SK-MEL-5 (cell line): Measurements from ENCODE around the gene USP50. TPM values are rescaled to one million over a fixed set of nuclear protein-coding genes. Genes with fewer than 3 reads are reported as not detected.
"Not testable (repeated sequence)": the region's sequence is repeated elsewhere in the genome, so short reads cannot be mapped to it uniquely, and the experiment has no call there.

Experiments used
- DNase-seq: peaks from one replicate; pipeline ENCODE4 v3.0.0-alpha.2; 2016; ENCODE audit warnings: low read depth, low spot score
- in situ Hi-C: cut with HindIII; loops from 2 replicates; pipeline ENCODE4 v1.10.0; 2016; ENCODE audit warnings: low sequenced_read_pairs, high pct_unique_total_duplicates, low pct_unique_long_range_greater_than_20kb
- total RNA-seq: library from RNA; depleted of rRNA; stranded (reverse); fragments of >200 nt; shearing (Covaris generic); gene quantifications from 2 replicates; pipeline ENCODE4 v1.2.3, GENCODE V29; 2014

The USP50 gene
- total RNA-seq, 1 experiment from 2014 or later = not detected

- in situ Hi-C loops = no loop called here
- no peak for DNase-seq
Observed at GRCh38 chr15:50523851-50524251, 22.6 kb downstream of the USP50 start.

- no peak for DNase-seq
- in situ Hi-C loops = no loop called here
Observed at GRCh38 chr15:50519740-50520425, 26.6 kb downstream of the USP50 start.

GRCh38 chr15:50513001-50513400 is 33.5 kb downstream of the USP50 start:
- in situ Hi-C loops = no loop called here
- DNase-seq = no peak

GRCh38 chr15:50506121-50506520 is 40.3 kb downstream of the USP50 start:
- DNase-seq = no peak
- in situ Hi-C loops = no loop called here

- DNase-seq, in situ Hi-C loops: not testable (repeated sequence)
Observed at GRCh38 chr15:50505656-50506055, 40.8 kb downstream of the USP50 start.

GRCh38 chr15:50503144-50503543 is 43.3 kb downstream of the USP50 start:
- DNase-seq = no peak
- in situ Hi-C loops = no loop called here

GRCh38 chr15:50501815-50502214 is 44.7 kb downstream of the USP50 start:
- in situ Hi-C loops = no loop called here
- DNase-seq = no peak

DNA sequence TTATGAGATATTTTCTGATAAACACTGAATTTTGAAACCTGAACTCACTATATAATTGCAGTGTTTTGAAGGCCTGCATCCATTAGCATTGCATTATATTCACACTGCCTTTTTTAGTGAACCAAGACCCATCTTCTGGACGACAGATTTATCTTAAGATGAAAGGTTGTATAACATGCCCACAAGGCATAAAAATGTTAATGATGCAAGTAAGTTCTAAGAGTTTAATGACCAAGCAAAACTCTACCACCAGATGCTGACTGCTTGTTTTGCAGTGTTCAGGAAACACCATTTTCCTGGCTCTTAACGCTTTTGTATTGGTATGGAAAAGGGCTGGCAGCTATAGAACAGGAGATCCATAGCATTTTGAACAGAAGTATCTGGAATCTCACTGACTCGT is 46.1 kb downstream of the USP50 start:
- in situ Hi-C loops = no loop called here
- DNase-seq = no peak

DNA sequence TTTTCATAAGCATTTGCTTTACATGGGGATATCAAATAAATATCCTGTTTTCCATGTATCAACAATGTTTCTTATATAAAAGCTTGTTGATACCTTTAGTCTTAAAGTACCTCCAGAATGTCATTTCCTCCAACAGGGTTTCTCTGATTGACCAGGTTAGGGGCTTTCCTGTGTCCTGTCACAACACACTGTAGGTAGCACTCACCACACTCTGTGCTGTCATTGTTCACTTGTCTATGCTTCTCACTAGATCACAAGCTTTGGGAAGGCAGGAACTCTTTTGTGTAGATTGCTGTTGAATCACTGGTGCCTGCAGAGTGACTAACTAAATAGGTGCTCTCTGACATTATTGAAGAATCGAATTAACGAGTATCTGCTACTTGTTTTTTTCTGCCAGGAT is 49.8 kb downstream of the USP50 start:
- in situ Hi-C loops = no loop called here
- no peak for DNase-seq

- DNase-seq, in situ Hi-C loops: not testable (repeated sequence)
Observed at GRCh38 chr15:50494547-50494946, 51.9 kb downstream of the USP50 start.

- DNase-seq = no peak
- in situ Hi-C loops = no loop called here
Observed at GRCh38 chr15:50493625-50494024, 52.8 kb downstream of the USP50 start.

GRCh38 chr15:50487287-50487686 is 59.2 kb downstream of the USP50 start:
- peak; percentile 46 for DNase-seq
- in situ Hi-C loops = no loop called here

DNA sequence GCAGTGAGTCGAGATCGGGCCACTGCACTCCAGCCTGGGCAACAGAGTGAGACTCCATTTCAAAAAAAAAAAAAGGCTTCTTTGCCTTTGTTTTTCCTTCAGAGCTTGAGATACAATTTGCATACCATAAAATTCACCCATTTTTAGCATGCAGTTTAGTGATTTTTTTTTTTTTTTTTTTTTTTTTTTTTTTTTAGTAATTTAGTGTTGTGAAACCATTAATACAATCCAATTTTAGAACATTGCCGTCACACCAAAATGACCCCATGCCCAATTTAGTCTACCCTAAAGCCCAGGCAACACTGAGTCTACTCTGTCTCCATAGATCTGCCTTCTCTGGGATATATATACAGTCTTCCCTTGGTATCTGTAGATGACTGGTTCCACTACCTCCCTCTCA is 61.1 kb downstream of the USP50 start:
- DNase-seq = no peak
- in situ Hi-C loops = no loop called here

DNA sequence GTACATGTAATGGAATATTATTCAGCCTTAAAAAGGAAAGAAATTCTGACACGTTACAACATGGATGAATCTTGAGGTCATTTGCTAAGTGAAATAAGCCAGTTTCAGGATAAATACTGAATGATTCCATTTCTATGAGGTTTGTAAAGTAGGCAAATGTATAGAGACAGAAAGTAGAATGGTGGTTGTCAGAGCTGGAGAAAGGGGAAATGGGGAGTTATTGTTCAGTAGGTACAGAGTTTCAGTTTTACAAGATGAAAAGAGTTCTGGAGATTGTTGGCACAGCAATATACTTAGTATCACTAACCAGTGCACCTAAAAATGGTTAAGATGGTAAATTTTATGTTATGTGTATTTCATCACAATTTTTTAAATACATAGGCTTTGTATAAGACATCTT is 61.7 kb downstream of the USP50 start:
- DNase-seq = no peak
- in situ Hi-C loops = no loop called here

DNA sequence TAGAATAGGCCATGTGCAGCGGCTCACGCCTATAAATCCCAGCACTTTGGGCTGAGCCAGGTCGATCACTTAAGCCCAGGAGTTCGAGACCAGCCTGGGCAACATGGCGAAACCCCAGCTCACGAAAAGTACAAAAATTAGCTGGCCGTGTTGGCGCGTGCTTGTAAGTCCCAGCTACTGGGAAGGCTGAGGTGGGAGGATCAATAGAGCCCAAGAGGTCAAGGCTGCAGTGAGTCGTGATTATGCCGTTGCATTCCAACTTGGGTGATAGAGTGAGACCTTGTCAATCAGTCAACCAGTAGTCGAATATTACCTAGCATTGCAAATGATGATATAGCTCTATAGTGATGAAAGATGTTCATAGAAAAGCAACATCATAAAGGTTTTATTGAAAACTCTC is 70.3 kb downstream of the USP50 start:
- DNase-seq = no peak
- in situ Hi-C loops = no loop called here

- DNase-seq = no peak
- in situ Hi-C loops = no loop called here
Observed at GRCh38 chr15:50471072-50471471, 75.4 kb downstream of the USP50 start.

GRCh38 chr15:50463423-50464358 is 82.8 kb downstream of the USP50 start:
- in situ Hi-C loops = no loop called here
- DNase-seq = no peak

DNA sequence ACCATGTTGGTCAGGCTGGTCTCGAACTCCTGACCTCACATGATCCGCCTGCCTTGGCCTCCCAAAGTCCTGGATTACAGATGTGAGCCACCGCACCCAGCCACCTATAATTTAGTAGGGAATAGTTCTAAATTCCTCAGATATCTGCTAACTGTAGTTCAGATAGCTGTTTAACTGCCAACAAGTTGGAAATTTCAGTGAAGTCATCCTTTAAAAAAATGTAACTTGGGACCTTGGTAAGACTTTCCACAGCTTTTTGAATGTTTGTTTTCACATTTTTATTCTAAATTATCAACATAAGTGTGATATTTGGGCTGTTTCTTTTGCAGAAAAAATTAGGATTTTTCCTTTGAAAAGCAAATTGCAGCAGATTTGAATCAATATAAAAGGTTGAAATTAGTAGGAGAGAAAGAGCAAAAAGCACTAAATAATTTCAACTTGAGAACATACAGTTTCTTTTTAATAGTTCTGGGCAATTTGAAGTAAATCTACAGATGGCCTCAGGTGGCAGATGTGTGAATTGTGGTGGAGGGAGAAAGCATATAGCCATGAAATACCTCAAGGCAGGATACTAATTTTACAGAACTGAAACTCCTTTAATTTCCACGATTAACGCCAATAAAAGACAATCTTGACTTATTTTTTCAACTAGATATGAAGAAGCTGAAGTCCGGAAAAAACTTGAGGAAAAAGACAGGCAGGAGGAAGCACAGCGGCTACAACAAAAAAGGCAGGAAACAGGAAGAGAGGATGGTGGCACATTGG is 87.9 kb downstream of the USP50 start:
- in situ Hi-C loops = no loop called here
- DNase-seq = no peak
